ENCODE measurements around the gene MTERF4. TPM values are rescaled to one million over a fixed set of nuclear protein-coding genes. Genes with fewer than 3 reads are reported as not detected.

The MTERF4 gene
- polyA plus RNA-seq, 3 donors = 66.2 to 81.5 (median 79.8) TPM

- no peak for DNase-seq
These were observed 50.3 kb downstream of the MTERF4 start for GRCh38 chr2:241051578-241052487.

GRCh38 chr2:241050624-241051577 is 51.2 kb downstream of the MTERF4 start:
- DNase-seq = no peak

GRCh38 chr2:241049739-241050623 is 52.1 kb downstream of the MTERF4 start:
- DNase-seq = peak; percentile 45

- DNase-seq = no peak
These were observed 53.1 kb downstream of the MTERF4 start for GRCh38 chr2:241048949-241049343.

- no peak for DNase-seq
These were observed 53.7 kb downstream of the MTERF4 start for GRCh38 chr2:241048149-241048948.

- no peak for DNase-seq
These were observed 54.7 kb downstream of the MTERF4 start for GRCh38 chr2:241047253-241048010.

Other genes with a start within 250 kb of the MTERF4 start
- under 1 TPM; 0.11 to 0.23 (median 0.13) TPM for gene AGXT, start 233.5 kb downstream of the MTERF4 start, polyA plus RNA-seq (ENCODE audit: insufficient read length in 3 of 3)
- 10 to 100 TPM; 10.7 to 11.2 (median 11.1) TPM for gene MAB21L4, start 206.1 kb downstream of the MTERF4 start, polyA plus RNA-seq (ENCODE audit: insufficient read length in 3 of 3)
- under 1 TPM; 0.04 to 0.07 (median 0.06) TPM for gene CROCC2, start 196.0 kb downstream of the MTERF4 start, polyA plus RNA-seq (ENCODE audit: insufficient read length in 3 of 3)
- gene SNED1, start 103.7 kb downstream of the MTERF4 start, polyA plus RNA-seq (ENCODE audit: insufficient read length in 3 of 3) = 10 to 100 TPM in 2 of 3 donors, 1 to 10 TPM in 1; 7.6 to 11.0 (median 10.6) TPM
- gene PASK, start 47.2 kb upstream of the MTERF4 start, polyA plus RNA-seq (ENCODE audit: insufficient read length in 3 of 3) = 10 to 100 TPM; 15.1 to 26.7 (median 23.9) TPM
- gene PPP1R7, start 48.2 kb upstream of the MTERF4 start, polyA plus RNA-seq (ENCODE audit: insufficient read length in 3 of 3) = 10 to 100 TPM; 70.0 to 79.5 (median 77.7) TPM
- gene ANO7, start 86.4 kb upstream of the MTERF4 start, polyA plus RNA-seq (ENCODE audit: insufficient read length in 3 of 3) = 1 to 10 TPM; 2.1 to 2.7 (median 2.5) TPM
- 100 to 1,000 TPM; 396 to 409 (median 405) TPM for gene HDLBP, start 213.4 kb upstream of the MTERF4 start, polyA plus RNA-seq (ENCODE audit: insufficient read length in 3 of 3)
- gene SEPTIN2, start 213.6 kb upstream of the MTERF4 start, polyA plus RNA-seq (ENCODE audit: insufficient read length in 3 of 3) = 100 to 1,000 TPM; 579 to 600 (median 596) TPM

Data from renal pelvis (tissue), 4 donors.